ENCODE data around the gene LEPROT. TPM values are rescaled to one million over a fixed set of nuclear protein-coding genes. Genes with fewer than 3 reads are reported as not detected.

Gene LEPROT
- total RNA-seq, result 83.5 and 89.7 TPM in 2 replicates

GRCh38 chr1:65420590-65421350, at the start of gene LEPROT, which contains the start of gene LEPR:
LEPROT (plus strand) TSS chr1:65420668; CDS start chr1:65420725, 57 bp downstream.
LEPR (plus strand) TSS chr1:65420668; CDS start chr1:65565566, 144,898 bp downstream.

Small RNA genes within 50 kb of the gene (small RNA-seq; reads per million reads assigned to genes)
- not detected for gene RNU2-15P

Other genes with a start within 250 kb of the LEPROT start
- 37.3 and 45.8 TPM in 2 replicates for gene DNAJC6, start 111.1 kb upstream of the LEPROT start, total RNA-seq
- gene LEPR, start within 50 bp of the LEPROT start, total RNA-seq, result 13.4 and 19.6 TPM in 2 replicates